Activated CD4-positive, alpha-beta T cell treated with anti-CD3 and anti-CD28 coated beads, Interleukin-2, Interleukin-6, amounts not matched to agents 100 ng/mL and 50 ng/mL, durations not matched to agents 16 hours and 8 hours (primary cell): ENCODE data around the gene TAF13.
"Not testable (repeated sequence)": the region's sequence is repeated elsewhere in the genome, so short reads cannot be mapped to it uniquely, and the experiment has no call there.

Source experiments
- DNase-seq: peaks from one replicate; pipeline ENCODE4 v3.0.0-alpha.2; 2020

Gene TAF13

DNA sequence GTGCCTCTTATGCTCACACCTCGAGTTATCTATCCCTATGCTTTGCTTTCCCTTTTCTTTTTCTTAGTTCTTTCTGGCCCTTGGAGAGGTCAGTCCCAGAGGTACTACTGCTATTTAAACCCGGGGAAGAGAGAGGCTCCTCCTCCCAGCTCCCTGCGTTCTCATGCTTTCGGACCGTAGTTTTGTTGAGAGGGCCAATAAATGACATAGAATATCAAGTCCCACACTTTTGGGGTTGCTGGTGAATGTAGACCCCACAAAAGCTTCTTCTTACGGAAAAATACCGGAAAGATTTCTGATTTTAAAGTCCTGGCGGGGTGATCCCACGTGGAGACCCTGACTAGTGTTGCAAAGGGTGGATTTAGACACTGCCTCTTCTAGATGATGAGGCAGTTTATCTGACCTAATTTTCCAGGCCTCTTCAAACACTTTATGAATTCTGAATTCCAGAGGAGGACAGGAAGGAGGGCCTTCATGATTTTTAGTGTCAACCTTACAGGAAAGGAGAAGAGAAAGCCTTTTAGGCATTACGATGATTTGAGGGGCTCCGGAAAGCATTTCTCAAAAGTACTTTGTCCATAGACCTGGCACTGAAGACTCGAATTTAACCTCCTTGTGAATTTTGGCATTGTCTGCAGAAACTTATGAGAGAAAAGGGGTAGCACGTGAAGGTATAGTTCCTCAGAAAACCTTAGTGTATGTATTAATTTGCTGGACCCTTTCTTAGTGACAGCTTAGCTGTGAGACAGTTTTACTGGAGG is 15.5 kb upstream of the TAF13 start:
- peak; percentile 53 for DNase-seq

DNA sequence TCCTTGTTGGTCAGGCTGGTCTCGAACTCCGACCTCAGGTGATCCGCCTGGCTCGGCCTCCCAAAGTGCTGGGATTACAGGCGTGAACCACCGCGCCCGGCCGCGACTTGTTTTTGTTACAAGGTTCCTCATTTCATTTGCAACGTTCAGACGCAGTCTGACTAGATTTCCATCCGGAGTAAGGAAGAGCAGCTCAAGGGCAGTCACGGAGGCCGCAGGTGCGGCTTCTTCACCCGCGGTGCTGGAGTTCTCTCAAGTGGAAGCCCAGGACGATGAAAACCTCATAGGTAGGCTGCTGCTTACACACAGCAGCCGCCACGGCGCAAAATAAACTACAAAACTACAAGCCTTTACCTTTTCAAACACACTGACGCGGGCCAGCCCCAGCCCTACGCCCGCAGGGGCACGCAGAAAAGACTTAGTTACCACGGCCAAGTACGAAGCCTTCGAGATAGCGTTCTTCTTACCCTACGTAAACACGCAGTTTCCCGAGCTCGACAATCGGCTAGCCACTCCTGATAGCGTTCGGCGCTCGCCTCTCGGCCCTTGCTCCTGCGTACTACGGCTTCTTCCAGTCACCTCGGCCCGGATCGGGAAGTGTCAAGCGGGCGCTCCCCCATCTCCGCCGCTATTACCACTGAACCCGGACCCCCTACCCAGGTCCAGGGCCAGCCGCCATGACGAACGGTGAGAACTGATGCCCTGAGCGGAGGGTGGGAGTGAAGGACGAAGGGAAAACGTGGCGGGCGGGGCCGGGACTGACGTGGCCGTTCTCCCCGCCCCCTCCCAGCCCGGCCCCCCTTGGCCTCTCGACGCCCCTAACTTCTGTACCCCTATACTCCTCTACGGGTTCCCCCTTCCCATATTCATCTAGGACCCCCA is 14.6 kb upstream of the TAF13 start, which contains the start of gene TMEM167B:
Gene TMEM167B (plus strand): TSS at position 569 of the 882 bp plus-strand sequence. CDS start 109 bp downstream, at position 678.
- peak; percentile 93 for DNase-seq

DNA sequence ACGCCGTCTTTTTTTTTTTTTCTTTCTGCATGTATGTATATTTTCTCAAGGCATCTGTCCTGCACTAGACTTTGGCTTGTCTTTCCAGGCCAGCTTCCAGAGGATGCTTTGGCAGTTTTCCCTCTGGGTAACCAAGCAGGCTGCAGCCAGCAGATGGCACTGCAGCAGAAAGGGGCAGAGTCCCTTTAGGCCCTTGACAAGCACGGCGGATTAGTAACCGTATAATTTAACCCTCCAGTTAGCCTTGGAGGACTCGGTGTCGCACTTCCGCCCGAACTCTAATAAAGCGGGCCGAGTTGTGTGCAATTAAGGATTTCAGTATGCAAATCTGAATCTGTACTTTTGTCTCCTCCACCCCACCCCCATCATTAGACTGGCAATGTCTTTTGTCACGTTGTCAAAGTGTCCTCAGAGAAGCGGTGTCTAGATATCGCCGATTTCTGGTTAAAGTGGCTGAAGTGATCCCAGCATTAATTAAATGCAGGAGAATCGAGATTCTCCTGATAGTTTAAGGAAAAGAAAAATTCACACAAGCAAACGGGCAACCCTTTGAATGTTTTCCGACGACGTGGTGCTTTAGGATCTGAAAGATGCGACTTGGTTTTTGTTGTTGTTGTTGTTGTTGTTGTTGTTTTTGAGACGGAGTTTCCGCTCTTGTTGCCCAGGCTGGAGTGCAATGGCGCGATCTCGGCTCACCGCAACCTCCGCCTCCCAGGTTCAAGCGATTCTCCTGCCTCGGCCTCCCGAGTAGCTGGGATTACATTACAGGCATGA is 13.6 kb upstream of the TAF13 start:
- peak; percentile 58 for DNase-seq

DNA sequence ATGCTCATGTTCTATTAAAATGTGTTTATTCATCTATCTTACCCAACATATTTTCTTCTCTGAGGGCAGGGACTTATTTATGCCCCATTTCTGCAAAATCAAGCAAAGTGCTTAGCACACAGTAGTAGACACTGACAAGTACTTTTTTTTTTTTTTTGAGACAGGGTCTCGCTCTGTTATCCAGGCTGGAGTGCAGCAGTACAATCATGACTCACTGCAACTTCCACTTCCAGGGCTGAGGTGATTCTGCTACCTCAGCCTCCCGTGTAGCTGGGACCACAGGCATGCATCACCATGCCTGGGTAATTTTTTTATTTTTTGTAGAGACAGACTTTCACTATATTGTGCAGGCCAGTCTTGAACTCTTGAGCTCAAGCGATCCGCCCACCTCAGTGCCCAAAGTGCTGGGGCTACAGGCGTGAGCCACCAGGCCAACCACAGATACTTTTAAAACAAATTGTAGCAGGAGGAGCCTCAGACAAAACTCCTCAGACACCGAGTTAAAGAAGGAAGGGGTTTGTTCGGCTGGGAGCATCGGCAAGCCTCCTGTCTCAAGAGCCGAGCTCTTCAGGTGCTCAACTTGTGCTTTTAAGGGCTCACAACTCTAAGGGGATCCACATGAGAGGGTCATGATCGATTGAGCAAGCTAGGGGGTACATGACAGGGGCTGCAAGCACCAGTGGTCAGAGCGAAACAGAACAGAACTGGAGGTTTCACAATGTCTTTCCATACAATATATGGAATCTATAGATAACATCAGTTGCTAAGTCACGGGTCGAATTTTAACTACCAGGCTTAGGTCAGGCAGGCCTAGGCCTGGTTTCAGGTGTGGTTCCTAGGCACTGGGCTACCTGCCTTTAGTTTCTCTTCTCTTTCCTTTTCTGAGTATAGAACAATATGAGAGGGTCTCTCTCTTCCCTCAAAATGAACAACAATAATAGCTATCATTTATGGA is 9.0 kb upstream of the TAF13 start:
- no peak for DNase-seq

DNA sequence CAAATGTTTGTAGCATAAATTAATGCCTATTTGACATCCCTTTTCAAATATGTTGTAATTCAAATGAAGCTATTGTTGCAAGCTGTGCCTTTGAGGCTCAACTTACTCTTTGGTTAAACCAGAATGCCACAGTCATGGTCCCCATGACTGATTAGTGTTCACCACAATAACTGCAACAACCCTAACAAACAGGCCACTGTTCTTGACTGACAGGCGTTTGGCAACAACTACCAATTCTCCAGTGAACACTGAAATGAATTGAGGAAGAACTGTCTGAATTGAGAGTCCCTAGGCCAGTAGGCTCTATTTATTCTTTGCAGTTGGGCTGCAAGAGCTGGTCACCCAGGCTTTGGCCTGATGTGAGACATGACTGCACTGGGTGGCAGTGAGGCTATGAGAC is 8.1 kb upstream of the TAF13 start:
- DNase-seq: no peak

DNA sequence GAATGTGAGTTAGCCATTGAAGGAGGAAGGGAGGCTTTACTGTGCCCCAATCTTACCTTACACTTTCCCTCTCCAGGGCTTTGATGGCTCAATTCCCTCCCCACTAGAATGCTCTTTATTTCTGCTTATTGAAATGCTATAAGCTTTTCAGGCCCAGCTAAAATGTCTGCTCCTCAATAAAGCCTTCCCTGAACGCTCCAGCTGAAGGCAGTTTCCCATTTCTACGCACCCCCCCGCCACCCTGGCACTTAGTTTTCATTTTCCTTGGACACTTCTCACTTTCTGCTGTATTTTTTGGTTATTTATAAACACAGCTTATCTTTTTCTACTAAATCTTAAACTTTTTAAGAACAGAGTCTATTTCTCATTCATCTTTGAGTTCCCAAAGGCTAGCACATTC is 7.7 kb upstream of the TAF13 start:
- no peak for DNase-seq

DNA sequence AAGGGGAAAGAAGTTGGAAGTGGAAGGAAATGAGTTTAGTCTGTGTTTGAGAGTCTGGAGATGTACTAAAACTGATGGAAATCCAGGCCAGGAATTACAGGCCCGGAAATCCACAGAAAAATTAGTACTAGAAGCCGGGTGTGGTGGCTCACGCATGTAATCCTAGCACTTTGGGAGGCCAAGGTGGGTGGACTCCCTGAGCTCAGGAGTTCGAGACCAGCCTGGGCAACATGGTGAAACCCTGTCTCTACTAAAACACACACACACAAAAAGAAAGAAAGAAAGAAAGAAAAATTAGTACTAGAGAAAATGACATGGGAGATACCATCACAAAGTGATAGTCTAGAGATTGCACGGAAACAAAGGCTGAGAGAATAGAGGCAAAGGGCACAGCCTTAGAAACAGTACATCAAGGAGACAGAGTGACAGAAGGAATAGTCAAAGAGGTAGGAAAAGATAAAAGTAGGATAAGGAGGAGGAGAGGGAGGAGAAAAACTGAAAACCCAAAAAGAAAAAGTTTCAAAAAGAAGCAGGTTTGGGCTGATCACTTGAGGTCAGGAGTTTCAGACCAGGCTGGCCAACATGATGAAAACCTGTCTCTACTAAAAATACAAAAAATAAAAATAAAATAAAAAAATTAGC is 4.8 kb upstream of the TAF13 start:
- no peak for DNase-seq

DNA sequence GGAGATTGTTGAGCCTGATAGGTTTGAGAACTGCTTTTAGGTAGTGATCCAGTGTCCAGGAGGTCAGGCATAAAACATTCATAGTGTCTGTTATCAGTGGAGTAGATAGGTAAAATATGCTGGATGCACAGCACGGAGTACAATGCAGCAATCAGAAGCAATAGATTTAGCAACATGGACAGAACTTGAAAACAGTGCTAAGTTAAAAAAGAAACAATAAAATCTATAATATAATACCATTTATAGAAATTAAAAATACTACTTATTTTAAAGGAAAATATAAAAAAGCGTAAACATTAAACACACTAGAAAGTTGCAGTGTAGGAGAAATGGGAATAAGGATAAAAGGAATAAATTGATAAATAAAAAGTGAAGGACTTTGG is 3.4 kb upstream of the TAF13 start:
- no peak for DNase-seq

DNA sequence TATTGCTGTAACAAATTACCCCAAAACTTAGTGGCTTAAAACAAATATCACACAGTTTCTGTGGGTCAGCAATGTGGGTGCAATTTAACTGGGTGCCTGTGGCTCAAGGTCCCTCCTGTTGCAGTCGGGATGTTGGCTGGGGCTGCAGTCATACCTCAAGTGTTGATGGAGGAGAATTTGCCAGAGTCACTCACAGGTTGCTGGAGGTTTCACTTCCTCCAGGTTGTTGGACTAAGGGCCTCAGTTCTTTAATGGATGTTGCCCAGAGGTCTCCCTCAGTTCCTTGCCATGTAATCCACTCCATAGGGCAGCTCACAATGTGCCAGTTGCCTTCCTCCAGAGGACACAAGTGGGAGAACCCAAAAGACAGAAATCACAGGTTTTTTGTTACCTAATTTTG is 2.5 kb upstream of the TAF13 start:
- no peak for DNase-seq

DNA sequence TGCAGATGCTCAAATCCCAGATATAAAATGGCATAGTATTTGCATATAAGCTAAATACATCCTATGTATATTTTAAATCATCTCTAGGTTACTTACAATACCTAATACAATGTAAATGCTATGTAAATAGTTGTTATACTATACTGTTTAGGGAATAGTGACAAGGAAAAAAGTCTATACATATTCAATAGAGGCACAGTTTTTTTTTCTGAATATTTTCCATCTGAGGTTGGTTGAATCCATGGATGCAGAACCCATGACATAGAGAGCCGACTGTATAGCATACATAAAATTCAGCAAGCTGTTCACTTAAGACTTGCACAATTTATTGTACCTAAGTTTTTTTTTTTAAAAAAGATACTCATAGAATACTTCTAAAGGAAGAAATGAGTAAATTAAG is 6.5 kb downstream of the TAF13 start:
- no peak for DNase-seq

DNA sequence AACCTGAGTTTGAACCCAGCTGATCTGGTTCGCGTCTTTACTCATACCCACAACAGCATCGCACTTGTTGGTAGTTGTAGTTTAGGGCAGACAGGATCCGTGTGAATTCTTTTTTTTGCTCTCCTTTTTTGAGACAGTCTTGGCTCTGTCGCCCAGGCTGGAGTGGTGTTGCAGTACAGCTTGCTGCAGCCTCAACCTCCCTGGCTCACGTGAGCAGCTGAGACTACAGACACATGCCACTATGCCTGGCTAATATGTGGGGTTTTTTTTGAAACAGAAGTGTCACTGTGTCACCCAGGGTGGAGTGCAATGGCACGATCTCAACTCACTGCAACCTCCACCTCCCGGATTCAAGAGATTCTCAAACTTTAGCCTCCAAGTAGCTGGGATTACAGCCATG is 7.9 kb downstream of the TAF13 start:
- no peak for DNase-seq

DNA sequence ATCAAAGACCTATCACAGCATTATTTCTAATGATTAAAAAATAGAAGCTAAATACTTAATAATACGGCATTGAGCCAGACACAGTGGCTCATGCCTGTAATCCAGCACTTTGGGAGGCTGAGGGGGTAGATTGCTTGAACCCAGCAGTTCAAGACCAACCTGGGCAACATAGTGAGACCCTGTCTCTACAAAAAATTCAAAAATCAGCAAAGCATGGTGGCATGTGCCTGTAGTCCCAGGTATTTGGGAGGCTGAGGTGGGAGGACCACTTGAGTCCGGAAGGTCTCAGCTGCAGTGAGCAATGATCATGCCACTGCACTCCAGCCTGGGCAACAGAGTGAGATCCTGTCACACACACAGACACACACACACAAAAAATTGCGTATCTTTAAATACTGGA is 10.7 kb downstream of the TAF13 start:
- no peak for DNase-seq

DNA sequence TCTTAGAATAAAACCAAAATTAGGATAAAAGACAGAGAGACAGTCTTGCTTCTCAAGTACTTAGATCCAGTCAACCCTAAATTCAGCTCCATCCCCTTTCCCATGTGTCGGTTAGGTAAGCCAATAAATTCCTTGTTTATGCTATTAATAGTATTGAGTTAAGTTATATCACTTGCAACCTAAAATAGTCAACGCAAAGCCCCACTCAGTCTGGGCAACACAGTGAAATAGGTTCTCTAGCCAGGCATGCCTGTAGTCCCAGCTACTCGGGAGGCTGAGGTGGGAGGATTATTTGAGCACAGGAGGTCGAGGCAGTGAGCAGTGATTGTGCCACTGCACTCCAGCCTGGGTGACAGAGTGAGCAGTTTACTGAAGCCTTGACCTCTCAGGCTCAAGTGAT is 14.6 kb downstream of the TAF13 start:
- no peak for DNase-seq

DNA sequence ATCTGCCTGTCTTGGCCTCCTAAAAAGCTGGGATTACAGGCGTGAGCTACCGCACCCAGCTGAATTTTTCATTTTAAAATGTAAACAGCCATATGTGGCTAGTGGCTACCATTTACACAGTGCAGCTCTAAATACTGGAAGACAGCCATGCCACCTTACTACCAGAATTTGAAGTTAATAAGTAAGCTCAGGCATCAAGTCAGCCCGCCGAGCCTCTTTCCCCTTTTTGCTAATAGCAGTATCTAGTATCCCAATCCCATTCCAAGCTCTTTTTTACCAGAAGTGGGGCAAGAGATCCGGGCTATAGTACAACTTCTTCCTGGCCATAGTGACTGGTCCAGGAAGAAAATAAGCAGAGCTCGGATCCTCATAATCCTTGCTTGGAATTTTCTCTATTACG is 15.1 kb downstream of the TAF13 start:
- DNase-seq: no peak

DNA sequence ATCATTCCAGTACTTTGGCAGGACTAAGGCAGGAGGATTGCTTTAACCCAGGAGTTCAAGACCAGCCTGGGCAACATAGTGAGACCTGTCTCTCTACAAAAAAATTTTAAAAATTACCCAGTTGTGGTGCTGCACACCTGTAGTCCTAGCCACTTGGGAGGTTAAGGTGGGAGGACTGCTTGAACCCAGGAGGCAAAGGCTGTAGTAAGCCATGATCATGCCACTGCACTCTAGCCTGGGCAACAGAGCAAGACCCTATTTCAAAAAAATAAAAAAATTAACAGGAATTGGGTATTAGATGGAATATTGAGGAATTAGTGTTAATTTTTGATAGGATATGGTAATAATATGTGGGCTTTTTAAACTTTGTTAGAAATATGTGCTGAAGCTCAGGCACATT is 16.8 kb downstream of the TAF13 start:
- DNase-seq: no peak

DNA sequence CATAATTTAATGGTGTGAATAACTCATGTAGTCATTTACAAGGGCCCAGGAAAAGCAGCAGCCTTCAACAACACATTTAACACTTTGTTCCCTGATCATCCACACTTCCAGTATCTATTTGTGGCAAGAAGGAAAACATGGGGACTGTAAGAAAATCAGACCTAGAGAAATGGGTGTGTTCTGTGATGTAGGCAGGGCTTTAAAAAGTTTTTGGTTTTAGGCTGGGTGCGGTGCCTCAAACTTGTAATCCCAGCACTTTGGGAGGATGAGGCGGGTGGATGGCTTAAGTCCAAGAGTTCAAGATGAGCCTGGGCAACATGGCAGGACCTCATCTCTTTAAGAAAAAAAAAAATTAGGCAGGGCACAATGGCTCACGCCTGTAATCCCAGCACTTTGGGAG is 19.7 kb downstream of the TAF13 start:
- no peak for DNase-seq

DNA sequence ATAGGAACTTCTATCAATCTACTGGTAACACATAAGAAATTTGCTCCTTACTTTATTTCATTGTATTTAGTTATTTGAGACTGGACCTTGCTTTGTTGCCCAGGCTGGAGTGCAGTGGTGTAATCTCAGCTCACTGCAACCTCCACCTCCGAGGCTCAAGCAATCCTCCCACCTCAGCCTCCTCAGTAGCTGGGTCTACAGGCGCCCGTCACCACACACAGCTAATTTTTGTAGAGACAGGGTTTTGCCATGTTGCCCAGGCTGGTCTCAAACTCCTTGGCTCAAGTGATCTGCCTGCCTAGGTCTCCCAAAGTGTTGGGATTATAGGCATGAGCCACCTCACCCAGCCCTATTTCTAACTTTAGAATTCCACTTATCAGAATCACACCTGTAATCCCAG is 23.7 kb downstream of the TAF13 start:
- DNase-seq: not testable (repeated sequence)

DNA sequence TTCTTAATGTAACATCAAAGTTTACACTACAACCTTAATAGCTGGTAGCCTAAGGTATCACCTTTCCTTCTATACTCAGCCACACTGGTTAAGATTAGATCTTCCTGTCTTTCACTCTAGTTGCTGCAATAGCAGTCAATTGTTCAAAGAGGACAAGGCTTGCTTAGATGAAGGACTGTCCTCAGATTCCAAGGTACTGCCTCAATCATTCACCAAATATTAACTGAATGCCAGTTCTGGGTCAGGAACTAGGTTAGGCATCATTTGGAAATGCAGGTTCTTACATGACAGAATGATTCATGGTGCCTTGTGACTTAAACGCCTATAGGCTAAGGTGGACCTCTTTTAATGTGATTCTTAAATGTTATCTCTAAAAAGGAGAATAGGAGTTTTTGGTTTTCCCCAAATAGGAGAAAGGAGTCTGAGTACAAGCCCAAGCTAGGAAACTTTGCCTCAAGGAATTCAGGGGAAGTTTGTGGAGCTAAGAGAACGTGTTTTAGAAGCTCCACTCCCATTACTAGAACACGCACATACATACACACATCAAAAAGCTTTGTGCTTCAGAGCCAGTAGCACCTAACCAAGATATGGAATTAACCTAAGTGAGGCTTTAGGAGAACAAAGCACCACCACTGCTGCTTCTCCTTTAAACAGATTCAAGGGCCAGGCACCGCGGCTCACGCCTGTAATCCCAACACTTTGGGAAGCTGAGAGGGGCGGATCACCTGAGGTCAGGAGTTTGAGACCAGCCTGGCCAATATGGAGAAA is 25.4 kb downstream of the TAF13 start:
- no peak for DNase-seq

DNA sequence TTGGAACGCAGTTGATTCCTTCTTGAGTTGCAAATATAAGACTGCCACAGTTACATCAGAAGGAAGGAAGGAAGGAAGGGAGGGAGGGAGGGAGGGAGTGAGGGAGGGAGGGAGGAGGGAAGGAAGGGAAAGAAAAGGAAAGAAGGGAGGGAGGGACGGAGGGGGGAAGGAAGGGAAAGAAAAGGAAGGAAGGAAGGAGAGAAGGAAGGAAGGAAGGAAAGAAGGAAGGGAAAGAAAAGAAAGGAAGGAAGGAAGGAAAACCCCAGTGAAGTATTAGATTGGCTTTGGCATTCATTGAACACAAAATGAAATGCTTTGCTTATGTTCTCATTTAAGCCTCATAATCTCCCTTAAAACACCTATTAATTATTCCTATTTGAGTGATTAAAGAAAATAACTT is 27.5 kb downstream of the TAF13 start:
- no peak for DNase-seq

DNA sequence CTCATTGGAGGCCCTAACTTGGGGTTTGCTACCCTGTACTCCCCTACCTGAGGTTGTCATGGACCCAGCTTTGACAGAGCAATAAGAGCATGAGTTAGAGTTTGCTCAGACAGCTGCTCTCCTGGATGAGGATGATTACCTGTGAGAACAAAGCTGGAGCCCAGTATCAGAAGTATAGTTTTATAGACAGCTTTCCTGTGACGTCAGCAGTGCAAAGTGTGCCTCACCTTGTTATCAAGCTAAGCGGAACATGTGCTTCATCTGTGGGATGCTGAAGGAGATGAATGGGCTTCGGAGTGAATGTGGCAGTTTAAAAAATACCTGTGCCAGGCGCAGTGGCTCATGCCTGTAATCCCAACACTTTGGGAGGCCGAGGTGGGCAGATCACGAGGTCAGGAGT is 28.5 kb downstream of the TAF13 start:
- DNase-seq: no peak

DNA sequence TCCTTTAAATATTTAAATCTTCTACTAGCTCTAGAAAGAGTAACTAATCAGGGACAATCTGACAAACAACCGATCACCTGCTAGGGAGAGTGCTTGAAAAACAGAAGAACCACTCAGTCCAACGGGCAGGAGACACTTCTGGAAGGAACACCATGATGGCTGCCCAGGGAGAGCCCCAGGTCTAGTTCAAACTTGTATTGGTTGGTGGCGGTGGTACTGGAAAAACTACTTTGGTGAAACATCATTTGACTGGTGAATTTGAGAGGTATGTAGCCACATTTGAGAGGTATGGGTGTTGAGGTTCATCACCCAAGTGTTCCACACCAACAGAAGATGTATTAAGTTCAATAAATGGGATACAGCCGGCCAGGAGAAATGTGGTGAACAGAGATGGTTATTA is 29.1 kb downstream of the TAF13 start:
- no peak for DNase-seq
